Glomerular endothelial cell (primary cell): ENCODE data around the gene ADAP2. TPM values are rescaled to one million over a fixed set of nuclear protein-coding genes. Genes with fewer than 3 reads are reported as not detected.
"Not testable (repeated sequence)": the region's sequence is repeated elsewhere in the genome, so short reads cannot be mapped to it uniquely, and the experiment has no call there.

Experiments
- DNase-seq: peaks from one replicate; pipeline ENCODE4 v3.0.0-alpha.2; 2011; ENCODE audit warnings: low read depth, low spot score; ENCODE audit errors: extremely low read depth
- total RNA-seq: library from RNA; depleted of rRNA; stranded (reverse); fragments of >200 nt; gene quantifications from 2 replicates; pipeline ENCODE4 v1.2.3, GENCODE V29; 2015

ADAP2 gene
- total RNA-seq, 1 donor from 2014 or later = 0.29 TPM

- not testable (repeated sequence) for DNase-seq
Observed at GRCh38 chr17:30929861-30930260, 8.1 kb downstream of the ADAP2 start.

- DNase-seq = no peak
Observed at GRCh38 chr17:30930495-30930894, 8.8 kb downstream of the ADAP2 start.

- DNase-seq = not testable (repeated sequence)
Observed at GRCh38 chr17:30931582-30931981, 9.8 kb downstream of the ADAP2 start.

GRCh38 chr17:30933966-30934365 lies 12.2 kb downstream of the ADAP2 start:
- DNase-seq = no peak

- no peak for DNase-seq
Observed at GRCh38 chr17:30939051-30939689, 17.4 kb downstream of the ADAP2 start.

- DNase-seq = no peak
Observed at GRCh38 chr17:30942308-30943079, 20.7 kb downstream of the ADAP2 start.

- no peak for DNase-seq
Observed at GRCh38 chr17:30947796-30948195, 26.1 kb downstream of the ADAP2 start.

- DNase-seq = no peak
Observed at GRCh38 chr17:30950189-30950588, 28.4 kb downstream of the ADAP2 start.

- DNase-seq = no peak
Observed at GRCh38 chr17:30950669-30951399, 29.1 kb downstream of the ADAP2 start.

GRCh38 chr17:30952638-30953393 lies 31.1 kb downstream of the ADAP2 start:
- DNase-seq = no peak

- no peak for DNase-seq
Observed at GRCh38 chr17:30954046-30954830, 32.5 kb downstream of the ADAP2 start.

- no peak for DNase-seq
Observed at GRCh38 chr17:30956764-30957374, 35.1 kb downstream of the ADAP2 start.

GRCh38 chr17:30957741-30958140 lies 36.0 kb downstream of the ADAP2 start:
- no peak for DNase-seq

GRCh38 chr17:30958187-30958586 lies 36.4 kb downstream of the ADAP2 start:
- no peak for DNase-seq

- DNase-seq = no peak
Observed at GRCh38 chr17:30961209-30962188, 39.8 kb downstream of the ADAP2 start.

- DNase-seq = not testable (repeated sequence)
Observed at GRCh38 chr17:30964312-30964711, 42.6 kb downstream of the ADAP2 start.

- no peak for DNase-seq
Observed at GRCh38 chr17:30964876-30965275, 43.1 kb downstream of the ADAP2 start.

GRCh38 chr17:30965686-30966085 lies 43.9 kb downstream of the ADAP2 start:
- DNase-seq = no peak
